ENCODE measurements around the gene FAM216B. TPM values are rescaled to one million over a fixed set of nuclear protein-coding genes. Genes with fewer than 3 reads are reported as not detected.
A peak's percentile ranks its signal among the peaks of the same experiment; 100 is the strongest.

FAM216B gene
- total and polyA plus RNA-seq, 2 donors (not counting 3 experiments of a cell fraction or from before 2014, with no cell fraction given): not detected

- no peak overlapping the region for H3K27ac ChIP-seq (ENCODE audit: insufficient read depth, low read depth, low read length)
- no peak overlapping the region for H2AFZ ChIP-seq (ENCODE audit: low read depth, low read length)
- TF ChIP-seq FOS (IDR thresholded peaks at IDR 0.05; ENCODE audit: borderline replicate concordance, insufficient read depth, low read length) (peak; percentile 51), CTCF (IDR thresholded peaks at IDR 0.05; ENCODE audit: extremely low read depth in 1 of 2, insufficient read depth in 1 of 2, low read depth in 1 of 2, low read length in 2 of 2) (no peak)
- intact Hi-C loops (cut with micrococcal nuclease) (no loop called here), dilution Hi-C loops (cut with MboI; ENCODE audit: extremely low pct_ligation_motif_present, low sequenced_read_pairs) (no loop called here)
- no peaks in the 10 kb centered on the region for H3K79me2 ChIP-seq (ENCODE audit: control insufficient read depth, insufficient read depth, low read length)
- H3K9me1 ChIP-seq (replicated peaks; ENCODE audit: control insufficient read depth, extremely low read depth, insufficient read depth, low read length): no peaks in the 10 kb centered on the region
- peaks cover 0 to 3% of the 10 kb centered on the region in 2 experiments for H3K27me3 ChIP-seq (ENCODE audit: control insufficient read depth in 2 of 2, insufficient read depth in 2 of 2, low read length in 2 of 2)
- H3K9ac ChIP-seq (replicated peaks; ENCODE audit: extremely low read depth, insufficient read depth, low read length): no peak overlapping the region
- CTCF ChIA-PET: no interaction called here
- H3K4me3 ChIP-seq (replicated peaks in 1 of 3; ENCODE audit: insufficient read depth in 1 of 3, low read depth in 1 of 3, low read length in 3 of 3): no peak overlapping the region
- no TSS peak for BruUV-seq (replicated peaks)
- H3K4me2 ChIP-seq (ENCODE audit: insufficient read depth, low read length): no peak overlapping the region
- H3K36me3 ChIP-seq (ENCODE audit: control insufficient read depth in 2 of 2, extremely low read depth in 1 of 2, insufficient read depth in 2 of 2, low read length in 2 of 2): no peaks in the 10 kb centered on the region
- no peaks in the 10 kb centered on the region for H3K4me1 ChIP-seq (ENCODE audit: control insufficient read depth, extremely low read depth, insufficient read depth, low read length)
- FAIRE-seq (no peak), DNase-seq (ENCODE audit: low read depth, low spot score) (no peak)
- POLR2A ChIA-PET: no interaction called here
- H3K9me3 ChIP-seq (replicated peaks; ENCODE audit: control insufficient read depth, insufficient read depth, low read length): no peaks in the 10 kb centered on the region
- H4K20me1 ChIP-seq (replicated peaks; ENCODE audit: control insufficient read depth, extremely low read depth, insufficient read depth, low read length): no peaks in the 10 kb centered on the region
Measured at GRCh38 chr13:42832341-42833096, 51.1 kb downstream of the FAM216B start.

GRCh38 chr13:42834946-42835345, 53.6 kb downstream of the FAM216B start:
- POLR2A ChIA-PET: no interaction called here
- no peak for TF ChIP-seq MYC (IDR thresholded peaks at IDR 0.05; ENCODE audit: low read depth, low read length)
- no peak for TF ChIP-seq MAX (IDR thresholded peaks at IDR 0.05; ENCODE audit: insufficient read depth, insufficient read length)
- TF ChIP-seq CTCF (IDR thresholded peaks at IDR 0.05; ENCODE audit: extremely low read depth in 1 of 2, insufficient read depth in 1 of 2, low read depth in 1 of 2, low read length in 2 of 2): no peak
- TF ChIP-seq POLR2A (IDR thresholded peaks at IDR 0.05; ENCODE audit: low read depth, low read length): no peak
- no peak for TF ChIP-seq EZH2 (IDR thresholded peaks at IDR 0.05; ENCODE audit: borderline replicate concordance, low read depth, low read length, severe bottlenecking)
- no peak for TF ChIP-seq GATA2 (IDR thresholded peaks at IDR 0.05; ENCODE audit: insufficient read depth, insufficient read length, low read depth, low read length)
- no peak for TF ChIP-seq FOS (IDR thresholded peaks at IDR 0.05; ENCODE audit: borderline replicate concordance, insufficient read depth, low read length)
- TF ChIP-seq JUN (IDR thresholded peaks at IDR 0.05; ENCODE audit: borderline replicate concordance, insufficient read depth, insufficient read length, low read depth): no peak
- TF ChIP-seq POLR2AphosphoS5 (IDR thresholded peaks at IDR 0.05; ENCODE audit: insufficient read depth, low read depth, low read length): no peak
- no peak overlapping the region for H3K9ac ChIP-seq (replicated peaks; ENCODE audit: extremely low read depth, insufficient read depth, low read length)
- CTCF ChIA-PET: no interaction called here
- no peaks in the 10 kb centered on the region for H3K9me3 ChIP-seq (replicated peaks; ENCODE audit: control insufficient read depth, insufficient read depth, low read length)
- BruUV-seq (replicated peaks): no TSS peak
- H3K9me1 ChIP-seq (replicated peaks; ENCODE audit: control insufficient read depth, extremely low read depth, insufficient read depth, low read length): no peaks in the 10 kb centered on the region
- H2AFZ ChIP-seq (ENCODE audit: low read depth, low read length): no peak overlapping the region
- H3K4me3 ChIP-seq (replicated peaks in 1 of 3; ENCODE audit: insufficient read depth in 1 of 3, low read depth in 1 of 3, low read length in 3 of 3): no peak overlapping the region
- intact Hi-C loops (cut with micrococcal nuclease) (no loop called here), dilution Hi-C loops (cut with MboI; ENCODE audit: extremely low pct_ligation_motif_present, low sequenced_read_pairs) (no loop called here)
- no peak overlapping the region for H3K27ac ChIP-seq (ENCODE audit: insufficient read depth, low read depth, low read length)
- H3K4me1 ChIP-seq (ENCODE audit: control insufficient read depth, extremely low read depth, insufficient read depth, low read length): no peaks in the 10 kb centered on the region
- H3K27me3 ChIP-seq (ENCODE audit: control insufficient read depth in 2 of 2, insufficient read depth in 2 of 2, low read length in 2 of 2): peaks cover 0 to 2% of the 10 kb centered on the region in 2 experiments
- DNase-seq (ENCODE audit: low read depth, low spot score) (no peak), FAIRE-seq (no peak)
- H3K4me2 ChIP-seq (ENCODE audit: insufficient read depth, low read length): no peak overlapping the region
- H3K79me2 ChIP-seq (ENCODE audit: control insufficient read depth, insufficient read depth, low read length): no peaks in the 10 kb centered on the region
- no peaks in the 10 kb centered on the region for H3K36me3 ChIP-seq (ENCODE audit: control insufficient read depth in 2 of 2, extremely low read depth in 1 of 2, insufficient read depth in 2 of 2, low read length in 2 of 2)
- H4K20me1 ChIP-seq (replicated peaks; ENCODE audit: control insufficient read depth, extremely low read depth, insufficient read depth, low read length): no peaks in the 10 kb centered on the region
